AG10803 (cell line): ENCODE data around the gene ZBTB42.

ENCODE experiments used
- DNase-seq: peaks from one replicate; pipeline ENCODE4 v3.0.0; 2010; ENCODE audit warnings: low read depth
- H3K4me3 ChIP-seq: 2 replicates; pipeline ENCODE4 v1.5.1; 2011; ENCODE audit warnings: mild to moderate bottlenecking, low read length, control low read depth
- CTCF ChIP-seq: conservative IDR thresholded peaks from 2 replicates; pipeline ENCODE4 v1.5.1; 2011; ENCODE audit warnings: mild to moderate bottlenecking, low read length, control low read depth, inconsistent platforms

The ZBTB42 gene

GRCh38 chr14:104784846-104785707 is 15.8 kb upstream of the ZBTB42 start:
- TF ChIP-seq CTCF = no peak
- H3K4me3 ChIP-seq = no peak overlapping the region
- DNase-seq = no peak

- TF ChIP-seq CTCF = no peak
- no peak for DNase-seq
These were observed 15.2 kb upstream of the ZBTB42 start for GRCh38 chr14:104785708-104786080.

GRCh38 chr14:104786091-104786586 is 14.8 kb upstream of the ZBTB42 start:
- TF ChIP-seq CTCF = no peak
- no peak overlapping the region for H3K4me3 ChIP-seq
- DNase-seq = no peak

More at GRCh38 chr14:104785708-104786080, 15.2 kb upstream of the ZBTB42 start:
- no peak overlapping the region for H3K4me3 ChIP-seq

- no peak overlapping the region for H3K4me3 ChIP-seq
- no peak for DNase-seq
- no peak for TF ChIP-seq CTCF
These were observed 13.9 kb upstream of the ZBTB42 start for GRCh38 chr14:104786726-104787675.

GRCh38 chr14:104787736-104788135 is 13.2 kb upstream of the ZBTB42 start:
- no peak overlapping the region for H3K4me3 ChIP-seq
- TF ChIP-seq CTCF = no peak
- no peak for DNase-seq

DNA sequence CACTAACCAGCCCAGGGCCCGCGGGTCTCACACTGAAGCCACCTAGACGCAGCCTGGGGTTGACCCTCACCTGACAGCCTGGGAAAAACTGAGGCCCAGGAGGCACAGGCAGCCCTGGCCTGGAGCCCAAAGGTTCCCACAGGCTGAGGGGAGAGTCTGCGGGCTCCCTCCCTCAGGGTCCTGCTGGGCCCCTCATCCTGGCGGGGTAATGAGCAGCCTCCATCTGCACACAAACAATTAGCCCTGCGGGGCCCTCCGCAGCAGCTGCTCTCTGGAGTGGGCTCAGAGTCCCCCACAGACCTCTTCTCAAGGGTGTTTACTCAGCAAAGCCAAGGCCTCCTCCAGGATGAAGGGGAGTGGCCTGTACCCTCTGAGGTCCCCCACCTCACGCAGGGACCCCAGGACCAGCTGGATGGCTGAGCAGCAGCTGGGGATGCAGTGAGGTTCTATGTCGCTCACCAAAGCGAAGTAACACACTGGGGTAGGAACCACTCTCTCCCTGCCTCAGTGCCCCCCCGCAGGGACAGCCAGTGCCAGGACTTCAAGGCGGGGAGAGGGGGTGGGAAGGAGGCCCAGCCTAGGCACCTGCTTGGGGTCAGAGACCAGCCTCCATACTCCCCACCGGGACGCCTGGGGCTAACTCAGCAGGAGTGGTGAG is 12.6 kb upstream of the ZBTB42 start:
- DNase-seq = no peak
- no peak overlapping the region for H3K4me3 ChIP-seq
- TF ChIP-seq CTCF = no peak
